ENCODE data around the gene FAM219A.

Gene FAM219A

DNA sequence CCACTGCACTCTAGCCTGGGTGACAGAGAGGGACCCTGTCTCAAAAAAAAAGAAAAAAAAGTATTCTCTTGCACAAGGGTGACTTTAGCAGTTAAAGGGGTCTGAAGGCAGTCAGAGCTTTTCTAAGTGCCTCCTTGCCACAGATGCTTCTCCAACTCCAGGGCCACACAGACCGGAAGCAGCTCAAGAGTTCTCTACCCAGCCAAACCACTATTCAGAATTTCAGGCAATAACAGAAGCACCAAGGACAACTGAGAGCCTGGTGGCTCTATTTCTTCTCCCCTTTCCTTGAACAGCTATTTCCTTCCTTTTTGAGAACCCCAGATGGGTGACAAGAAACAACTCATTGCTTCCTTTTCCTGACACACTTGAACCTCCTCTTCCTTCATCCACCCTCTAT, 2.2 kb downstream of the FAM219A start (continued):
- TF ChIP-seq, protein P1, sequence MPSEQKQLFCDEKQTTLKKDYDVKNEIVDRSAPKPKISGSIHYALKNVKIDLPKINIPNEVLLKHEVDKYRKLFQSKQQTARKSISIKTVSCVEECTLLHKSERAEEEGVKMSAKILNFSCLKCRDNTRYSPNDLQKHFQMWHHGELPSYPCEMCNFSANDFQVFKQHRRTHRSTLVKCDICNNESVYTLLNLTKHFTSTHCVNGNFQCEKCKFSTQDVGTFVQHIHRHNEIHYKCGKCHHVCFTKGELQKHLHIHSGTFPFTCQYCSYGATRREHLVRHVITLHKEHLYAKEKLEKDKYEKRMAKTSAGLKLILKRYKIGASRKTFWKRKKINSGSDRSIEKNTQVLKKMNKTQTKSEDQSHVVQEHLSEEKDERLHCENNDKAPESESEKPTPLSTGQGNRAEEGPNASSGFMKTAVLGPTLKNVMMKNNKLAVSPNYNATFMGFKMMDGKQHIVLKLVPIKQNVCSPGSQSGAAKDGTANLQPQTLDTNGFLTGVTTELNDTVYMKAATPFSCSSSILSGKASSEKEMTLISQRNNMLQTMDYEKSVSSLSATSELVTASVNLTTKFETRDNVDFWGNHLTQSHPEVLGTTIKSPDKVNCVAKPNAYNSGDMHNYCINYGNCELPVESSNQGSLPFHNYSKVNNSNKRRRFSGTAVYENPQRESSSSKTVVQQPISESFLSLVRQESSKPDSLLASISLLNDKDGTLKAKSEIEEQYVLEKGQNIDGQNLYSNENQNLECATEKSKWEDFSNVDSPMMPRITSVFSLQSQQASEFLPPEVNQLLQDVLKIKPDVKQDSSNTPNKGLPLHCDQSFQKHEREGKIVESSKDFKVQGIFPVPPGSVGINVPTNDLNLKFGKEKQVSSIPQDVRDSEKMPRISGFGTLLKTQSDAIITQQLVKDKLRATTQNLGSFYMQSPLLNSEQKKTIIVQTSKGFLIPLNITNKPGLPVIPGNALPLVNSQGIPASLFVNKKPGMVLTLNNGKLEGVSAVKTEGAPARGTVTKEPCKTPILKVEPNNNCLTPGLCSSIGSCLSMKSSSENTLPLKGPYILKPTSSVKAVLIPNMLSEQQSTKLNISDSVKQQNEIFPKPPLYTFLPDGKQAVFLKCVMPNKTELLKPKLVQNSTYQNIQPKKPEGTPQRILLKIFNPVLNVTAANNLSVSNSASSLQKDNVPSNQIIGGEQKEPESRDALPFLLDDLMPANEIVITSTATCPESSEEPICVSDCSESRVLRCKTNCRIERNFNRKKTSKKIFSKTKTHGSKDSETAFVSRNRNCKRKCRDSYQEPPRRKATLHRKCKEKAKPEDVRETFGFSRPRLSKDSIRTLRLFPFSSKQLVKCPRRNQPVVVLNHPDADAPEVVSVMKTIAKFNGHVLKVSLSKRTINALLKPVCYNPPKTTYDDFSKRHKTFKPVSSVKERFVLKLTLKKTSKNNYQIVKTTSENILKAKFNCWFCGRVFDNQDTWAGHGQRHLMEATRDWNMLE (tag by site-specific recombination; conservative IDR thresholded peaks at IDR 0.05; ENCODE audit: low read depth) = no peak
- TF ChIP-seq YY2 (tag by site-specific recombination; IDR thresholded peaks at IDR 0.05) (no peak), ZNF548 (tag by site-specific recombination; IDR thresholded peaks at IDR 0.05) (no peak), ZNF416 (tag by site-specific recombination; IDR thresholded peaks at IDR 0.05) (no peak), KLF8 (tag by site-specific recombination; IDR thresholded peaks at IDR 0.05) (no peak), ZNF654 (tag by site-specific recombination; IDR thresholded peaks at IDR 0.05; ENCODE audit: low read depth) (no peak)
- TF ChIP-seq, protein P2, sequence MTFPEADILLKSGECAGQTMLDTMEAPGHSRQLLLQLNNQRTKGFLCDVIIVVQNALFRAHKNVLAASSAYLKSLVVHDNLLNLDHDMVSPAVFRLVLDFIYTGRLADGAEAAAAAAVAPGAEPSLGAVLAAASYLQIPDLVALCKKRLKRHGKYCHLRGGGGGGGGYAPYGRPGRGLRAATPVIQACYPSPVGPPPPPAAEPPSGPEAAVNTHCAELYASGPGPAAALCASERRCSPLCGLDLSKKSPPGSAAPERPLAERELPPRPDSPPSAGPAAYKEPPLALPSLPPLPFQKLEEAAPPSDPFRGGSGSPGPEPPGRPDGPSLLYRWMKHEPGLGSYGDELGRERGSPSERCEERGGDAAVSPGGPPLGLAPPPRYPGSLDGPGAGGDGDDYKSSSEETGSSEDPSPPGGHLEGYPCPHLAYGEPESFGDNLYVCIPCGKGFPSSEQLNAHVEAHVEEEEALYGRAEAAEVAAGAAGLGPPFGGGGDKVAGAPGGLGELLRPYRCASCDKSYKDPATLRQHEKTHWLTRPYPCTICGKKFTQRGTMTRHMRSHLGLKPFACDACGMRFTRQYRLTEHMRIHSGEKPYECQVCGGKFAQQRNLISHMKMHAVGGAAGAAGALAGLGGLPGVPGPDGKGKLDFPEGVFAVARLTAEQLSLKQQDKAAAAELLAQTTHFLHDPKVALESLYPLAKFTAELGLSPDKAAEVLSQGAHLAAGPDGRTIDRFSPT (tag by site-specific recombination; IDR thresholded peaks at IDR 0.05) = no peak

GRCh38 chr9:34454571-34455065, 3.8 kb downstream of the FAM219A start:
- H3K9me3 ChIP-seq (ENCODE audit: control insufficient read depth, insufficient read depth, low read depth, low read length) = no peaks in the 10 kb centered on the region
- ChIA-PET CTCF (interaction anchor here (0.6 to 3.7 kb wide), 10 partner anchors 11 to 149 kb away, joined by 3 to 20 read pairs (median 4); no protein-coding TSS in a partner anchor), POLR2A (interaction anchor here (0.6 to 2.6 kb wide), 2 partner anchors 8 to 1154 kb away, joined by 5 to 8 read pairs; no protein-coding TSS in a partner anchor)
- no peak overlapping the region for H3K27ac ChIP-seq (ENCODE audit: extremely low read depth, low read depth, low read length)
- no peak overlapping the region for H3K4me3 ChIP-seq (ENCODE audit: low read depth, low read length)
- H3K36me3 ChIP-seq (ENCODE audit: control insufficient read depth in 2 of 2, insufficient read depth in 1 of 2, low read length in 2 of 2) = no peaks in the 10 kb centered on the region; a peak in 1 of 3 replicates
- H3K4me1 ChIP-seq (ENCODE audit: control insufficient read depth, insufficient read depth, low read length) = peaks cover 2% of the 10 kb centered on the region; the same call in 1 of the 2 replicates
- TF ChIP-seq ZNF404 (tag by site-specific recombination; IDR thresholded peaks at IDR 0.05) = no peak
- TF ChIP-seq, protein P3, sequence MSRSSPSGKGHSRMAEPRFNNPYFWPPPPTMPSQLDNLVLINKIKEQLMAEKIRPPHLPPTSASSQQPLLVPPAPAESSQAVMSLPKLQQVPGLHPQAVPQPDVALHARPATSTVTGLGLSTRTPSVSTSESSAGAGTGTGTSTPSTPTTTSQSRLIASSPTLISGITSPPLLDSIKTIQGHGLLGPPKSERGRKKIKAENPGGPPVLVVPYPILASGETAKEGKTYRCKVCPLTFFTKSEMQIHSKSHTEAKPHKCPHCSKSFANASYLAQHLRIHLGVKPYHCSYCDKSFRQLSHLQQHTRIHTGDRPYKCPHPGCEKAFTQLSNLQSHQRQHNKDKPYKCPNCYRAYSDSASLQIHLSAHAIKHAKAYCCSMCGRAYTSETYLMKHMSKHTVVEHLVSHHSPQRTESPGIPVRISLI (tag by site-specific recombination; IDR thresholded peaks at IDR 0.05) = no peak
- no peak for TF ChIP-seq REPIN1 (tag by site-specific recombination; IDR thresholded peaks at IDR 0.05; ENCODE audit: low read depth)
- peak; percentile 53; the same call in 1 of the 2 replicates for TF ChIP-seq ZNF660 (tag by site-specific recombination; IDR thresholded peaks at IDR 0.05)
- no peak for TF ChIP-seq ZNF624 (tag by site-specific recombination; IDR thresholded peaks at IDR 0.05)
- no peak for TF ChIP-seq ZNF707 (tag by site-specific recombination; IDR thresholded peaks at IDR 0.05)
- TF ChIP-seq ZNF792 (tag by site-specific recombination; IDR thresholded peaks at IDR 0.05) = no peak
- TF ChIP-seq, protein P4, sequence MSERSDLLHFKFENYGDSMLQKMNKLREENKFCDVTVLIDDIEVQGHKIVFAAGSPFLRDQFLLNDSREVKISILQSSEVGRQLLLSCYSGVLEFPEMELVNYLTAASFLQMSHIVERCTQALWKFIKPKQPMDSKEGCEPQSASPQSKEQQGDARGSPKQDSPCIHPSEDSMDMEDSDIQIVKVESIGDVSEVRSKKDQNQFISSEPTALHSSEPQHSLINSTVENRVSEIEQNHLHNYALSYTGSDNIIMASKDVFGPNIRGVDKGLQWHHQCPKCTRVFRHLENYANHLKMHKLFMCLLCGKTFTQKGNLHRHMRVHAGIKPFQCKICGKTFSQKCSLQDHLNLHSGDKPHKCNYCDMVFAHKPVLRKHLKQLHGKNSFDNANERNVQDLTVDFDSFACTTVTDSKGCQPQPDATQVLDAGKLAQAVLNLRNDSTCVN (tag by site-specific recombination; optimal IDR thresholded peaks at IDR 0.05) = no peak
- TF ChIP-seq ZNF169 (tag by site-specific recombination; IDR thresholded peaks at IDR 0.05) = no peak
- 0 out of 2 replicates have a peak, but pooled peaks have one; percentile 30 for TF ChIP-seq ZNF24 (tag by site-specific recombination; IDR thresholded peaks at IDR 0.05)
- TF ChIP-seq, protein P5, sequence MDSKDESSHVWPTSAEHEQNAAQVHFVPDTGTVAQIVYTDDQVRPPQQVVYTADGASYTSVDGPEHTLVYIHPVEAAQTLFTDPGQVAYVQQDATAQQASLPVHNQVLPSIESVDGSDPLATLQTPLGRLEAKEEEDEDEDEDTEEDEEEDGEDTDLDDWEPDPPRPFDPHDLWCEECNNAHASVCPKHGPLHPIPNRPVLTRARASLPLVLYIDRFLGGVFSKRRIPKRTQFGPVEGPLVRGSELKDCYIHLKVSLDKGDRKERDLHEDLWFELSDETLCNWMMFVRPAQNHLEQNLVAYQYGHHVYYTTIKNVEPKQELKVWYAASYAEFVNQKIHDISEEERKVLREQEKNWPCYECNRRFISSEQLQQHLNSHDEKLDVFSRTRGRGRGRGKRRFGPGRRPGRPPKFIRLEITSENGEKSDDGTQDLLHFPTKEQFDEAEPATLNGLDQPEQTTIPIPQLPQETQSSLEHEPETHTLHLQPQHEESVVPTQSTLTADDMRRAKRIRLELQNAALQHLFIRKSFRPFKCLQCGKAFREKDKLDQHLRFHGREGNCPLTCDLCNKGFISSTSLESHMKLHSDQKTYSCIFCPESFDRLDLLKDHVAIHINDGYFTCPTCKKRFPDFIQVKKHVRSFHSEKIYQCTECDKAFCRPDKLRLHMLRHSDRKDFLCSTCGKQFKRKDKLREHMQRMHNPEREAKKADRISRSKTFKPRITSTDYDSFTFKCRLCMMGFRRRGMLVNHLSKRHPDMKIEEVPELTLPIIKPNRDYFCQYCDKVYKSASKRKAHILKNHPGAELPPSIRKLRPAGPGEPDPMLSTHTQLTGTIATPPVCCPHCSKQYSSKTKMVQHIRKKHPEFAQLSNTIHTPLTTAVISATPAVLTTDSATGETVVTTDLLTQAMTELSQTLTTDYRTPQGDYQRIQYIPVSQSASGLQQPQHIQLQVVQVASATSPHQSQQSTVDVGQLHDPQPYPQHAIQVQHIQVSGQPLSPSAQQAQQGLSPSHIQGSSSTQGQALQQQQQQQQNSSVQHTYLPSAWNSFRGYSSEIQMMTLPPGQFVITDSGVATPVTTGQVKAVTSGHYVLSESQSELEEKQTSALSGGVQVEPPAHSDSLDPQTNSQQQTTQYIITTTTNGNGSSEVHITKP (tag by site-specific recombination; IDR thresholded peaks at IDR 0.05) = 0 out of 2 replicates have a peak, but pooled peaks have one; percentile 31
- TF ChIP-seq, protein P6, sequence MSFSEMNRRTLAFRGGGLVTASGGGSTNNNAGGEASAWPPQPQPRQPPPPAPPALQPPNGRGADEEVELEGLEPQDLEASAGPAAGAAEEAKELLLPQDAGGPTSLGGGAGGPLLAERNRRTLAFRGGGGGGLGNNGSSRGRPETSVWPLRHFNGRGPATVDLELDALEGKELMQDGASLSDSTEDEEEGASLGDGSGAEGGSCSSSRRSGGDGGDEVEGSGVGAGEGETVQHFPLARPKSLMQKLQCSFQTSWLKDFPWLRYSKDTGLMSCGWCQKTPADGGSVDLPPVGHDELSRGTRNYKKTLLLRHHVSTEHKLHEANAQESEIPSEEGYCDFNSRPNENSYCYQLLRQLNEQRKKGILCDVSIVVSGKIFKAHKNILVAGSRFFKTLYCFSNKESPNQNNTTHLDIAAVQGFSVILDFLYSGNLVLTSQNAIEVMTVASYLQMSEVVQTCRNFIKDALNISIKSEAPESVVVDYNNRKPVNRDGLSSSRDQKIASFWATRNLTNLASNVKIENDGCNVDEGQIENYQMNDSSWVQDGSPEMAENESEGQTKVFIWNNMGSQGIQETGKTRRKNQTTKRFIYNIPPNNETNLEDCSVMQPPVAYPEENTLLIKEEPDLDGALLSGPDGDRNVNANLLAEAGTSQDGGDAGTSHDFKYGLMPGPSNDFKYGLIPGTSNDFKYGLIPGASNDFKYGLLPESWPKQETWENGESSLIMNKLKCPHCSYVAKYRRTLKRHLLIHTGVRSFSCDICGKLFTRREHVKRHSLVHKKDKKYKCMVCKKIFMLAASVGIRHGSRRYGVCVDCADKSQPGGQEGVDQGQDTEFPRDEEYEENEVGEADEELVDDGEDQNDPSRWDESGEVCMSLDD (tag by site-specific recombination; IDR thresholded peaks at IDR 0.05) = no peak
- TF ChIP-seq ZNF138 (tag by site-specific recombination; IDR thresholded peaks at IDR 0.05; ENCODE audit: borderline replicate concordance) = no peak

Measured in HEK293 (cell line).